Right ventricle myocardium inferior (tissue), 1 donor: ENCODE results near the gene BSPRY. TPM values are rescaled to one million over a fixed set of nuclear protein-coding genes. Genes with fewer than 3 reads are reported as not detected.

Experiments
- ATAC-seq: fragments of 200-7000 bp; cut with Tn5 transposase; one replicate; pipeline ENCODE4 v1.9.1; 2020; ENCODE audit warnings: mild to moderate bottlenecking, moderate library complexity
- DNase-seq: peaks from one replicate; pipeline ENCODE4 v3.0.0; 2021; ENCODE audit errors: missing footprints
- intact Hi-C: fragments of 100-400 bp; cut with DNase I; formaldehyde crosslinking; loops from one replicate; pipeline ENCODE4 v1.11.0; 2022
- long read RNA-seq: library from polyadenylated mRNA; unstranded; transcript quantifications from one replicate; pipeline ENCODE4 v2.0.0, GENCODE V29; 2021
- total RNA-seq: library from RNA; stranded (reverse); fragmentation: NEBNext Ultra II Directional; extraction: Animal tissue kit (Norgen Biotek cat#: 25700); gene quantifications from one replicate; pipeline ENCODE4 v1.2.1, GENCODE V29; 2021
- donor health status: DM: no; HTN: yes; CAD: no; lungs with severe emphysema.

BSPRY gene
- 0.35 TPM for total RNA-seq
- long read RNA-seq, partial matches to known transcripts = 0 of 2 reads
- long read RNA-seq, other reads (novel, unspliced or antisense) = 0 of 2 reads

DNA sequence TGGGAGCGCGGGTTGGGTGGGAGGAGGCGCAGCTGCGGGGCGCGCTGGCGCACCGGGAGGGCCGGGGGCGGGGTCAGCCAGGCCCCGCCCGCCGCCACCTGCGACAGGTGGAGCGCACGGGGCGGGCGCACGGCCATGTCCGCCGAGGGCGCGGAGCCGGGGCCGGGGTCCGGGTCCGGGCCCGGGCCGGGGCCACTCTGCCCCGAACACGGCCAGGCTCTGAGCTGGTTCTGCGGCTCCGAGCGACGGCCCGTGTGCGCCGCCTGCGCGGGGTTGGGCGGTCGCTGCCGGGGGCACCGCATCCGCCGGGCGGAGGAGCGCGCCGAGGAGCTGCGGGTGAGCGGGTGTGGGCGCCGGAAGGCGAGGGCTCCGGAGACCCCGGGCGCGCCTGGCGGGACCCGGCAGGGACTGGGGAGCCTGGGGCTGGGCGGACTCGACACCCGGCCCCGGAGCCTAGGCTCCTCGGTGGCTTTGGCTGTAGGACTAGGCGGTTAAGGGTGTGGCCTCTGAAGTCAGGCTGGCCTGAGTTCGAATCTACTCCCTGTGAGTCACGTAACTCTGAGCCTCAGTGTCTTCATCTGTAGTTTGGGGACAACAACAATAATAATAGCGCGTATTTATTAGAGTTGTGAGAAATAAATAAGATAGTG lies at the start of gene BSPRY:
Gene BSPRY, plus strand, starts transcription at position 97 of the 650 bp plus-strand sequence. Its CDS starts 39 bp downstream, at position 136.
- DNase-seq (no peak), ATAC-seq (no peak)
- intact Hi-C loops = no loop called here

DNA sequence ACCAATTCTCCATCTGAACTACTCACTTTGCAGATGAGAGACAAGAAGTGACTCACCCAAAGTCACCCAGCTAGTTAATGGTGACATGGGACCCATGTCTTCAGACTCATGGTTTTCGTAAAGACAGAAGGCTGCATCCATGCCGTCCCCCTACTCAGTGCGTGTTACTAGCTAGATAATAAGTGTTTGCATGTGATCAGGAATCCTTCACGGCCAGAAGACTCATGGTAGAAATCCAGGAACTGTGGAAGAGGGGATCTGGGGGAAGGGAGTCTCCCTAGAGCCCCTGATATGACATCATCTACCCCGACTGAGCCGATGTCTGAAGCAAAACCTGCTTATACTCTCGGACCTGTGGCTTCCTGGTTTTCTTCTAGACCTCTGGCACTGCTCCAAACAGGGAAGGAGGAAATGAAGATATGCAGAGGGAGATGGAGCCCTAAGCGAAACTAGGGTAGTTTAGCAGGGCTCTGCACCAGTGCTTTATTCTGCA lies 49.5 kb upstream of the BSPRY start:
- intact Hi-C loops = no loop called here
- ATAC-seq = no peak
- DNase-seq = no peak

DNA sequence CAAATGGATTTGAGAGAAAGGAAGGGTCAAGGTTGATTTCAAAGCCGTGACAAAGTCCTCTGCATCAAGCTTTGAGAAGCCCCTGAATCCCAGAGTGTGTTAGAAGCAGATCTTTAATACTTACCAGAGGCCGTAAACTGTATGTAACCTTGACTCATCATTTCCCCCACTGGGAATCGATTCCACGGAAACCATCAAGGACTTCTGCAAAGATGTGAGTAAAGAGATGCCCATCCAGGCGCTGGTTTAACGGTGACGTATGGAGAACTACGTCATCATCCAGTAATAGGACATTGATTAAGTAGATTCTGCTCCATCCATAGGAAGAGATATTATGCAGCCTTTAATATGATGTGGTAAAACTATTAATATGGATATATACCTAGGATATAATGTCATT lies 47.8 kb upstream of the BSPRY start:
- no peak for ATAC-seq
- no peak for DNase-seq
- intact Hi-C loops = no loop called here

DNA sequence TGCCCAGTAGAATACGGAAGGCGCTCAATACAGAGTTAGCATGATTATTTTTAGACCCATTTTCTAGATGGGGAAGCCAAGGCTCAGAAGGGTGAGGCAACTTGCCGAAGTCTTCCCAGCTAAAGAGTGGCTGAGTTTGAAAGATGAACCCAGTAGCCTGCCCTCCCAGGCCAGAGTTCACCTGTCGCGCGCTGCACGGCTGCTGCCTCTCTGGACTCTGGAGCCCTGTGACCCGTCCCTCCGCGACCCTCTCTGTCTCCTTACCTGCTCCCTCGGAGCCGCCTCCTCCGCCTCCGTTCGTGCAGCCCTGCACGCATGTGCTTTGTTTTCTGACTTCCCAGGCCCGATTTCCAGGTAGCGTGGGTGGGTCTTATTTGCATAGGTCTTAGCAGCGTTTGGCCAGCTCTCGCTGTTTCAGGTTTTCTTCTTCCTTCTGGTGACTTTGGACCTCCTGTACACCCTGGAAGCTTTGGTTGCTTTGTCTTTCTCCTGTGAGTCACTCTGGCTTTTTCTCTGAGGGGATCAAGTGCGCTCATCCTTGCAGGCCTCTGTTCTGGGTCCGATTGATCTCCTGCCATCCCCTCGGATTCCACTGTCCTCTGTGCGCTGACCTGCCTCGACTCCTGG lies 46.4 kb upstream of the BSPRY start, which contains the start of gene RNF183:
Gene RNF183, minus strand, starts transcription at position 585 of the 627 bp plus-strand sequence. CDS start 5,192 bp downstream, outside the sequence.
- intact Hi-C loops = no loop called here
- DNase-seq (no peak), ATAC-seq (no peak)

DNA sequence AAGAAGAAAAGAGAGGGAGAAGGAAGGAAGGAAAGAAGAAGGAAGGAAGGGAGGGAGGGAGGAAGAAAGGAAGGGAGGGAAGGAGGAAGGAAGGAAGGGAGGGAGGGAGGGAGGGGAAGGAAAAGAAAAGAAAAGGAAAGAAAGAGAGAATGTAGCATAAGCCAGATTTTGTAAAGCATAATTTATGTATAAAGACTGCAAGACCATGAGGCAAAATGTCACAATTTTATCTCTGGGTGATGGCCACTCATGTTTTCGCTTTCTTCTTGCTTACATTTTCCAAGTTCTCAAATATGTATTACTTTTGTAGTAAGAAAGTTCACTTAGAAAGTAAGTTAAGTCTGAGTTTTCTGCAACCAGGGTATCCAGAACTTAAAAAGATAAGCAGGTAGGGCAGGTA lies 42.8 kb upstream of the BSPRY start:
- DNase-seq (no peak), ATAC-seq (no peak)
- intact Hi-C loops = no loop called here

DNA sequence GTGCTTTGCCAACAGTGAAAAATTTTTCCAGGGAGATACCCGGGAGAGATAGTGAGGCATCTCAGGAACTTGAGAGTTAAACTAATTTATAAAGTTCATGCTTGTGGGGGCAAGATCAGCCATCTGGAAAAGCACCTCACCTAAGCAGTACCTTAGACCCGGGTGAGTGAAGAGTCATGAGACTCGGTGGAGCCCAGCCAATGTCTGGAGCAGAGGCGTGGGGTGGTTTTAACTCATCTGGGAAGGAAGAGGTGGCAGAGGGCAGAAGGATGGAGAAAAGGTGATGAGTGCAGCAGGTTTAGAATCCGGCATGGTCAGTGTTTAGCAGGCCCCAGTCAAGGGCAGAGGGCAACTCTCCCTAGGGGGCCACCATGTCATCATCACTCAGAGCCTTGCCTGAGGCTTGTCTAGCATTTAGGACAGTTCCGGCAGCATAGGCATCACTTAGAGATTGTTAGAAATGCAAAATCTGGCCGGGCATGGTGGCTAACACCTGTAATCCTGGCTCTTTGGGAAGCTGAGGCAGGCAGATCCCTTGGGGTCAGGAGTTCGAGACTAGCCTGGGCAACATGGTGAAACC lies 41.9 kb upstream of the BSPRY start:
- no peak for DNase-seq
- no peak for ATAC-seq
- intact Hi-C loops = no loop called here

DNA sequence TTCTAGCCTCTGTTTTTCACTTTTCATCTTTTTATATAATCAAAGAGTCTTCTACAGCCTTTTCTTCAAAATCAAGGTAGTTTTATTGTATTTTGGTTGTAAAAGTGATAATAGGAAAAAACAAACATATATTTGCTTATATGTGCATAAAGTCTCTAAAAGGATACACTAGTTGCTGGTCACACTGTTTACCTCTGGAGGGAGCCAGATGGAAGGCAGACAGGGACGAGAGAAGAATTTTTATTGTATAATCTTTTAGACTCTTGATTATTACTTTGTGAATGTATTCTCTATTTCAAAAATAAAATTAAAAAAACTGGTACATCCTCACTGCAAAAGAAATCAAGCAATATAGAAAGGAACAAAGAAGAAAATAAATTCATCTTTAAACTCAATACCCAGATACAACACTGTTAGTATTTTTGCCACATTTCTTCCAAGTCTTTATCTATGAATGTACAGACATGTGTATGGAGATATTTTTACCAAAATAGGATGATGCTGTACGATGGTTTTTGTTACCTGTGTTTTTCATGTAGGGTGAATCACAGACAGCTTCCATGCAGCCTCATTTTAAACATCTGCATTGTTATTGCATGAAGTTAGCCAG lies 40.0 kb upstream of the BSPRY start:
- DNase-seq (no peak), ATAC-seq (no peak)
- intact Hi-C loops = loop anchor here (1.0 to 2.0 kb wide), 2 partner anchors 98 to 349 kb away; no protein-coding TSS in a partner anchor

DNA sequence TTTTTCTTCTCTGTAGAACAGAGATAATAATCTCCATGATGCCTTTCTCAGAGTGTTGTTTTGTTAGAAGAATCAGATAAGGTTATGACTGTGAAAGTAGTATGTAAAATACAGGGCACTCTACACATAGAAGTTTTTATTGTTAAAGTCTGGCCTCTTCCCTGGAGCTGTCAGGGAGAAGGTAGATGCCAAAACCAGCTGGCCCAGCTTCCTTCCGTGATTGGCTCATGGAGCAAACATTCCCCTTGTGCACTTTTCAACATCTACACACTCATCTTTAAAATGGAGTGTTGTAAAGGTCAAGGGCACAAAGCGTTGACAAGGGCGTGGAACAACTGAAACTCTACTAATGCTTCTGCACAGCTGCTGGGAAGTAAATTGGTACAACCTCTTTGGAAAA lies 38.8 kb upstream of the BSPRY start:
- intact Hi-C loops = loop anchor here (2.0 kb wide), 1 partner anchor 90 kb away; the partner anchor contains the start of gene ALAD
- ATAC-seq (peak; percentile 68), DNase-seq (no peak)

DNA sequence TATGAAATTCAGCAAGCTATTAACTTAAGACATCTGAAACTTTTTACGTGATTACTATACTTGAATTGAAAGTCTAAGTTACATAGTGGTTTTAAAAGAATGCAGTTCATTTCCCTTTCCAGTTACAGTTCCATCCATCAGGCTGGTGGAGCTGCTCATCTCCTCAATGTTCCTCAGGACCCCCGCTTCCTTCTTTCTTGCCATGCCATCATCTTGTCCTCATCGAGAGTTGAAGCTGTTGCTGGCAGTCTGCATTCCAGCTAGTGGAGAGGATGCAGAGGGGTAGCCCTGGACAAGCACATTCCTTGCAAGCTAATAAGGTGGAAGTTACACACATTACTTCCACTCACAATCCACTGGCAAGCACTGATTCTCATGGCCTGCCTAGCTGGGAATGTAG lies 37.4 kb upstream of the BSPRY start:
- intact Hi-C loops = loop anchor here (2.0 kb wide), 2 partner anchors 27 to 89 kb away; partner anchors contain the start of gene ALAD
- ATAC-seq (no peak), DNase-seq (no peak)

DNA sequence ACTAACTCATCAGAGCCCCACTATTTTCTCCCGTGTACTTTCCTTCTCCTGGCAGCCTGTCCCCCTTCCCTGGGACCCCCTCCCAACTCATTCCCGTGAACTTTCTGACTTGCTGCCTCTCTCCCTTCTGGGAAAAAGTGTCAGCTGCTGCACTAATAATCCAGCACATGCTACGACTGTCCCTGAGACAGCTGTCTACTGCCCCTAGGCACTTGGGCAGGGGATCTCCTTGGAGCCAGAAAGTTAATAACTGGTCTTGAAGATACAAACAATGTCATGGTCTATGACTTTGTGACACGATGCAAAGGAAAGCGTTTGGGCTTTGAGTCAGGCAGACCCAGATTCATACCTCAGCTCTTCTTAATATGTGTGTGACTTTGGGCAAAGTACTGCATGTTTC lies 36.1 kb upstream of the BSPRY start:
- intact Hi-C loops = loop anchor here (2.0 kb wide), 1 partner anchor 26 kb away; no protein-coding TSS in a partner anchor
- no peak for ATAC-seq
- DNase-seq = no peak

DNA sequence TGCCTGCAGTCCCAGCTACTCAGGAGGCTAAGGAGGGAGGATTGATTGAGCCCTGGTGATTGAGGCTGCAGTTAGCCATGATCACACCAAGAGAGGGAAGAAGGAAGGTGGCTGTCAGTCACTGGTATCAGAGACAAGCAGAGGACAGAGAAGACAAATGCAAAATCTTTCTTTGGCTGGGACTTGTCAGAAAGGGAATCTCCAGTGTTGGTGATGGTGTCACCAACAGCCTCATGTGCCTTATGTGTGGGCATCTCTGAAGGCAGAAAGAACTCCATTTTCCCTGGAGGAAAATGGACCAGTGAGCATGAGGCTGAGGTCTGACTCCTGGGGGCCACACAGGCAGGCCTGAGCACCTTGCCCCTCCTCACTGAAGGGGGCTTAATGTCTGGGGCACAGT lies 34.1 kb upstream of the BSPRY start:
- intact Hi-C loops = no loop called here
- no peak for DNase-seq
- no peak for ATAC-seq

DNA sequence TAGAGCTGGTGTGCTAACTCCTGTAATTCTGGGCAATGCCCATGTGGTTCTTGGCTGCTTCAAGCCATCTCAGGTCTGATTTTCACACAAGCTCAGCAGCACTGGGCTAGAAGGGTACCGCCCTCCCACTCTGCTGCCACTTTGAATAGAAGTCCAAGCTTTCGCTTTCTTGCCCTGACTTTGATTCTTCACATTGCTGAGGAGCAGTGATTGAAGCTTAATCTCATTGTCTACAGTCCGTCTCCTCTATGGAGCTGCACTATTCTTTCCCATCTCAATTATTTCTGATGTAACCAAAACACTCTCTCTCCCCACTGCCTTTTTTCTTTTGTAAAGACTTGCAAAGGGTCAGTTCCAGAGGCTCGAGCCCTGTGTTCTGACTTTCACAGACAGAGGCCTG lies 33.3 kb upstream of the BSPRY start:
- intact Hi-C loops = no loop called here
- ATAC-seq = no peak
- DNase-seq = no peak

DNA sequence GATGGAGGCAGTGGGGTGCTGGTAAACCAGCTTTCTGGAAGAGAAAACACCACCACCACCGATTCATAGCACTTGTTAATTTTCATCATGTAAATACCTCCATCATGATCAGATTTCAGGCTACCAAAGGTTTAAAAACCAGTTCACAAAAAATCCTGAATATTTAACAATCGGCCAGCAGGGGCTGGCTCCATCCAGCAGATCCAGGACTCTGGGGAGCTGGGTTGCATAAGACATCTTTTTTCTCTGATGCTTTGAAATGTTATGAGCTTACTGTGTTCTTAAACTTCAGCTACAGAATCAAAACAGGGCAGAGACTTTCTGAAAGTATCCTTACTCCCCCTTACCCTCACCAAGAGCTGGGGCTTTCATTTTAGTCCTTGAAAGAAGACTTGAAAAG lies 31.6 kb upstream of the BSPRY start:
- intact Hi-C loops = no loop called here
- DNase-seq (no peak), ATAC-seq (no peak)

DNA sequence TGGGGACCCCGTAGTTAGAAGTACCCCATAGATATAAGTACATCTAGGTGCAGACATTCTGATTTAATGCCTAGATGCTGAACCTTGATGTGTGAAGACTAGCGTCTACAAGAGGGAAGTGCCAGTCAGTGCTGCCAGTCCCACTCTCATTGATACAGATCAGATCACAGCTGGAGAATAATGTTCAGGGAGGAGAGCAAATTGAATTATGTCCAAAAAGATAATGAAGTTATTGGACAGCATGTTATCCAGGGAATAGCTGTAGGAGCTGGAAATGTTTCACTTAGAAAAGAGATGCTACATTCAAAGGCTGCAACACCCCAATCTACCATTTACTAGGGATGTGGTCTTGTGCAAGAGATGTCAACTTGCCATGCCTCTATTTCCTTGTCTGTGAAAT lies 30.3 kb upstream of the BSPRY start:
- intact Hi-C loops = no loop called here
- DNase-seq = no peak
- ATAC-seq = no peak

DNA sequence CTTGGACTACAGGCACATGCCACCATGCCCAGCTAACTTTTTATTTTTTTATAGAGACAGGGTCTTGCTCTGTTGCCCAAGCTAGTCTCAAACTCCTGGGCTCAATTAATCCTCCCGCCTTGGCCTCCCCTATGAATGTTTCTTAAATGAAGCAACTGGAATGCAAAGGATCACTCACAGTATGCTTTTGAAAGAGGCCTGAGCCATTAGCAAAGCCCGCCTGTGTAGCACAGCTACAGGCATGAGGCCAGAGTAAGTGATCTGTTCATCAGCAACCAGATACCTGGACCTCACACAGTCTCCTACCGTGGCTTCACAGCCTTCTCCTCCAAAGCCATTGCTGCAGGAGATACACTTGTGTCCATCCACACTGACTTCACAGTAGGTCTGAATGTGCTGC lies 29.3 kb upstream of the BSPRY start:
- ATAC-seq (no peak), DNase-seq (no peak)
- intact Hi-C loops = no loop called here

DNA sequence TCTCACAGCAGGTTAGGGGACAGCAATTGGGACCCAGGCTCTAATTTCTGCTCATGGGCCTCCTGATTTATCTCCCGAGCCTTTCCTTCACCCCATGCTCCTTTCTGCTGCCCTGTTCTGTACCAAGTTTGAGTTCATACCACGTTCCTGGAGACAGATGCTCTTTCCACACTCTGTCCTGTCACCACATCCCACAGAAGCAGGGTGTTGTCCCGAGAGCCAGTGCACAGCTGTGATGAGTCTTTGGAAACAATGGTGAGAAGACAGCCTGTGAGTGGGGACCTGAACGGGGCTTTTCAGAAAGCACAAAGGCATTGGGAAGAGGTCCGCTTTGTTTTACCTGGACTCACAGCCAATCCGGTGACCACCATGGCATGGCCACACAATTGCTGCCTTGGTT lies 26.7 kb upstream of the BSPRY start:
- intact Hi-C loops = no loop called here
- ATAC-seq (no peak), DNase-seq (no peak)

DNA sequence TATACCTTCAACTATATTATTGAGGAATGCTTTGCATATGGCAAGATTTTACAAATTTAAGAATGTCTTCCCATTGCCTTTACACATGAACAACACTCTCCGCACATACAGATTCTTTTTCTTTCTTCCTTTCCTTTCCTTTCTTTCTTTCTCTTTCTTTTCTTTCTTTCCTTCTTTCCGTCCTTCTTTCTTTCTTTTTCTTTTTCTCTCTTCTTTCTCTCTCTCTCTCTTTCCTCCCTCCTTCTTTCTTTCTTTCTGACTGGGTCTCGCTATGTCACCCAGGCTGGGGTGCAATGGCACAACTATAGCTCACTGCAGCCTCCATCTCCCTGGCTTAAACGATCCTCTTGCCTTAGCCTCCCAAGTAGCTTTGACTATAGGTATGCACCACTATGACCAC lies 23.1 kb upstream of the BSPRY start:
- ATAC-seq (no peak), DNase-seq (no peak)
- intact Hi-C loops = no loop called here

DNA sequence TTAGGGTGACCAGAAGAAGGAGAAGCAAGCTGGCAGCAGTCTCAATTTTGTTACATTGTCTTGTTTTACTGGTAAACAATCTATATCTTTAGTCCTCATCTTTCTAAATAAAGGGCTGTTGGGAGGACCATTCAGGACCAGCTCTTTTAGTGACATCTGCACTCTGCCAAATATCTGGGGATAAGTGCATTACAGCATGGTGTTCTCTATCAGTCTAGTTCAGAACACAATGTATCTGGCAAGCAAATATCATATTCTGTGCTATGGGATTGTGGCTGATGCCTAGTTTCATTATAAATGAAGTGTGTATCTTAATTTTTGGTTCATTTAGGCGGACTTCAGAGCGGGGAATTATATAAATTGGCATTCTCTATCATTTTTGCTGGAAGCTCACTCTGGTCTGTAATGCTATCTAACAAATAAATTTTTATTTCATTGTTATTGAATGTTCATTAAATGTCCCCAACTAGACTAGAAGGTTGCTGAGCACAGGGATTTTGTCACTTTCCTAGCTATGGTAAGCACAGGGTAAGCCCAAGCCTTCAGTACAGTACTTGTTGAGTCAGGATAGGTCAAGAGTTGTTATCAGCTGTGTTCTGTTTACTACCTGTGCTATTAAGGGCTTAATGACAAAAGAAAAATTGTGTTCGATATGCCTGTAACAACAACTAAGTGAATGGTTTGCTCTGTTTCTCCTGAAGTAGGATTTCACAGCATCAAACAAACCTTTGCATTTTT lies 21.1 kb upstream of the BSPRY start:
- intact Hi-C loops = no loop called here
- DNase-seq (no peak), ATAC-seq (peak; percentile 91)

DNA sequence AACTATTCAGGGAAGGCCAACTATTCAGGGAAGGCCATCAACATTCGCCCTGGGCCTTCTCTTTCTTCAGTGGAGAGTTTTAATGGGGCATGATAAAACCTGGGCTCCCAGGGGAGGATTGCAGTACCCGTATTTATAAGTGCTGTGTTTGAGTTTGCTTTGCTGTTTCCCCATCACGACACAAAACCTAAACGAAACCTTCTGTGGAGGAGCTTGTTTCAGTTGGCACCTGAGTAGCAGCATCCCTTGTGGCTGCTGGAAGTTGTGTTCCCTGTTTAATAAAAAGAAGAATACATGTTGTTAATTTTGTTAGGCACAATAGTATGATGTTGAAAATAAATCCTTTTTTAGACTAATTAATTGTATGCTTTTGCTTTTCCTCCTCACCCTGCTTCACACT lies 17.6 kb upstream of the BSPRY start:
- DNase-seq = no peak
- intact Hi-C loops = no loop called here

More for the DNA sequence above, 17.6 kb upstream of the BSPRY start:
- no peak for ATAC-seq
